NCI-H2081 treated with DMSO at 0.1 percent for 48 hours (cell line): ENCODE measurements around the gene NEUROD6.

Experiments
- DNase-seq: peaks from one replicate; lab custom pipeline; 2025; lab: John Stamatoyannopoulos, UW

The NEUROD6 gene

DNA sequence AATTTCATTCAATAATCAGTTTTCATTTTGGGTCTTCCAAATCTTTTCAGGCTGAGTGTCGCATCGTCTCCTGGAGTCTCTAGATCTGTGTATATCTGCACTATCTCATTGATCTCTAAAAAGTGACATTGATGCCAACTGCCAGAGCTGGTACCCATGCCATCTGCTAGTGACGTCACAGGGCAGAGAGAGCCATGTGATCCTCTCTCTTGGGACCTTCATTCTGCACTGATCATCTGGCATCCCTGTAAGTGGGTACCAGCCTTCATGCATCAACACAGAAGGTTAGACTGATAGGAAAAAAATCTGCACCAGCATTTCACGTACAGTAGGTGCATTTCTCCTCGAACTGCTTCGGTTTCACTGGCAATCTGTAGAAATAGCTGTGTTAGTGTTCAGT, at the start of gene NEUROD6:
TSS of gene NEUROD6 (minus strand) at position 124 of the 400 bp plus-strand sequence. CDS start 1,458 bp downstream, outside the sequence.
- DNase-seq, result no peak

DNA sequence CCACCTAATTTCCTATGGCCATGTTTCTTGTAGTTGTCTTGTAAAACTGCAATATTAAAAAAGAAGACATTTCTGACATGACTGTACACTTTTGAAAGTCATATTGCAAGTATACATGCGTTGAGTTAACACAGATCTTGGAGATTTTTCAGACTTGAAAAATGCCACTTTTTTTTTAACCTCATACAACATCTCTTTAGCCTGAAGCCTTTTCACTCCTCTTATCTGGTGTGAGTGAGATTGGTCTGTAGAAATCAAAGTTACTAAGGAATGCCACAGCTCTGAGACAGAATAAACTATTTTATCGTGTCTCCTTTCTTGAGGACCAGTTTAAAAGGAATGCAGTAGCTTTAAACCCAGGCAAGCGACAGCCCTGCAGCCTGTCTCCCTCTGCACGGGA, 43.9 kb upstream of the NEUROD6 start:
- no peak for DNase-seq

DNA sequence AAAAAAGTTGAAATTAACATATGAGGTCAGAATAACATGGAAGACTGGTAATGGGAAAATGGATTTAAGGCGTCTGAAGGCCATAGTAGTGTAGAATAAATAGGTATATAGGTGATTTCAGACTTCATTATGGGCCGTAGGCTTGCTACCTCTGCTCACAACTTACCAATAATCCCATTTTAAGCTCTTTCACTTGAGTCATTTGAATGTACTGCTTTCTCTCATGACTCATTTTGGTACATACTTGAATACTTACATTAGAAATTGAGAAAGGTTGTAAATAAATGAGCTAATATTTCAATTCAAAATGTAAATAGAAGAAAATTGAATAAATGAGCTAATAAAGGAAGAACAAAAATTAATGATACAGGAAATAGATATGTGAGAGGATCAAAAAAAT, 42.2 kb upstream of the NEUROD6 start:
- DNase-seq, result no peak

DNA sequence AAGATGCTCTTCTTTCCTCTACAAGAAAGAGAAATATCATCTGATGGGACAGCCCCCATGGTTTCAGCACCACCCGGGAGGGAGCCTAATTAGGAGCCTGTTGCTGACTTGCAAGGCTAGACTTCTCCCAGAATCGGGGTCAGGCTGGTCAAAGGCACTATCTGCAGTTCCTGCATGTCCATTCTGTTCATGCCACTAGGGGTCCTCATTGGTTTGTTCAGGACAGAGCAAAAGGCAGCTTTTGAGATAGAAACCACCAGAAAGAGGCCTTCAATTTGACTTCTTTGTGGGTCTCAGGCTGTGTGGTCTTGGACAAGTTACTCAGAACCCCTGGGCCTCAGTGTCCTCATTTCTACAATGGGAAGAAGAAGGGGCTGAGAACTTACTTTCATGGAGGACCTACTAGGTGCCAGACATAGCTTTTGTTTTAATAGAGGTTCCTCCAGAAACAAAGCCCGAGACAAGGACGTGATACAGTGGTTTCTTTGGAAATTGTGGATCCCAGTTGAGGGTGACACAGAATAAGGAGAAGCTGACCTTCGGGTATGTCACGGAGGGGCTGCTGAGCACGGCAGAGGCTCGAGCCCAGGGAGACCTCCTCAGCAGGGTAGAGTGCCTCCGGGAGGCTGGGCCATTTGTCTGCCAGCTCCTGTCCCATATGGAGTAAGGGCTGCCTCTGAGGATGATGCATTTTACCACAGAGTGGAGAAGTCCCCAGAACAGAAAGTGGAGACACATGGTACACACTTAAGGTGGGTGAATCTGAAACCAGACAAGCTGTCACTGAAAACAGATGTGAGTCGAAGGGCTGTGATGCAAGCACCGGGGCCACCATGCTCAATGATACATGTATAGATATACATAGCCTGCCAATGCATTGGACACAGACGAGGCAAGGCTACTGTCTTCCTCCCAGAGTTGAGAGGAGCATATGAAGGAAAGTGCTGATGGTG, 33.1 kb upstream of the NEUROD6 start:
- no peak for DNase-seq

DNA sequence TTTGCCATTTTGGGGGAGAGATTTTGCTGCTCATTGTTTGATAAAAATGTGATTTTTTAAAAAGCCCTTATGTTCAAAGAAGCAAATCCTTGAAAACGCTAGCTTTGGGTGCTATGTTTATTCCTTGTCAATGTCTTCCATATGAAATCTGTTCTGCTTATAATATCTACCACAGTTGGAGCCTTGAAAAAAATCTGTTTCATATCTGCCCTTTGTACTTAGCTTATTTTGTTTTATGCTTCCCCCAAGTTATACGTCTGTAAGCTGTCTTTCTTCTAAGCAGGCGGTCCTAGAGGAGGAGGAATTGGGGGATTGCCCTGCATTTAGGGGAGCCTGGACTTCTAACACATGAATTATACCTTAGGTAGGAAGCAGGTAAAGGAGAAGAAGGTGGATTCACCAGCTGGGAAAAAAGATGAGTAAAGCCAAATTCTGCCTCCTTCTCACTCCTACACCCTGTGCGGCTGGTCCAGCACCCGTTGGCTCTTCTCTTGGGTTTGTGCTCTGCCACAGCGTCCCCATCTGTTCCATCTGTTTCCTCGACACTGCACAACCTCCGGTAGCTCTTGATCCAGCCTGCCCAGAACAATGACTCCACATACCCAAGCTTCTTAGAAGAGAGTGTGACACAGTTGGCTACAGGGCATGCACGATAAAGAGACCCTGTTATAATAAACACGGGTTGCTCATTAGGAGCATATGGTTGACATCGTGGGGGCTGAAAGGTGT, 31.9 kb upstream of the NEUROD6 start:
- no peak for DNase-seq

DNA sequence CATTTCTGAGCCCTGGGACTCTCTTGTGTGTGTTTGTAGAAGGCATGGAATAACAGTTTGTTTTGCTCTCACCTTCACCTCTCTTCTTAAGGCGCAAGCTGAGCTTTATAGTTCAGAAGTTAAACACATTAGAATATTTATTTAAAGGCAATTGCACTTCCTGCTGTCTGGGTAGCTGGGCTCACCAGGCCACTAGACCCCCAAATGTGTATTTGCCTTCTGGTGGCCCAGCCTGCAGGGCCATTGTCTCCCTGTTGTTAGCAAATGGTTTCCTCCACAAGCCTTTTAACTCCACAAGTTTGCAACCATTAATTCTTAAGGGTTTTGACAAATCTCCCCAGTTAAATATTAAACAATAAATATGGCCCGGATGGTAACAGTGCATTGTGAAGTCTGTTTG, 31.1 kb upstream of the NEUROD6 start:
- DNase-seq, result no peak

DNA sequence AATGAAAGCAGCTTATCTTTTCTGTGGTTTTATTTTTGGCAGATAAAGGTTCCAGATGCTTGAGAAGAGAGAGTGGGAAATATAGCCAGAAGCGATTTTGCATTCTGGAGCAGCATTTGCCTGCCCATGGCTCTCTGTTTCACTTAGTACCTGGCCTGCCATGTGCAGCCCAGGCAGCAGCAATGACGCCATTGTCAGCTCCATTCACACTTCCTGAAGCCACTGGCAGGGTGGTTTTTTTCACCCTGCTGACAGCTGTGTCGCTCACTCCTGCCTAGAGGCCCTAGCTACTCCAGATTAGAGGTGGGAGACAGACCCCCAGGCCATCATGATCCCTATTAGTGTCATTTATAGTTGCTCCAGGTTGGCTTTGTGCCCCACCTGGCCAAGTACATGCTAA, 30.1 kb upstream of the NEUROD6 start:
- DNase-seq, result no peak

DNA sequence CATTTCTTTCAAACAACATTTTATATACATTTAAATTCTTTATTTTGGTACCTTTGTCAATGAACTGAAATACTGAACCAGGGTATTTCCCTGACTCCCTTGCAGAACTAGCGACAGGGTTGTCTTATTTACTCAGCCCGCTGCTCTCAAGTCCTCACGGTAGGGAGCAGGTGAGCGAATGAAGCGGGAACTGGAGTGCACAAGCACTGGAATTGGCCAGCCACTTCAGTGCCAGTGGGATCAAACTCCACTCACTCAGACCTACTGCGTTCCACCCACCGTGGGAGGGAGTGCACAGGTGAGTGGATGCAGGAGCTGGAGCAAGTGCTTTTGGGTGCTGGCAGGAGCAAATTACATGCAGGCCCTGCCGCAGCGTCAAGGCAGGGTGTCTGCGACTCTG, 28.1 kb upstream of the NEUROD6 start:
- no peak for DNase-seq

DNA sequence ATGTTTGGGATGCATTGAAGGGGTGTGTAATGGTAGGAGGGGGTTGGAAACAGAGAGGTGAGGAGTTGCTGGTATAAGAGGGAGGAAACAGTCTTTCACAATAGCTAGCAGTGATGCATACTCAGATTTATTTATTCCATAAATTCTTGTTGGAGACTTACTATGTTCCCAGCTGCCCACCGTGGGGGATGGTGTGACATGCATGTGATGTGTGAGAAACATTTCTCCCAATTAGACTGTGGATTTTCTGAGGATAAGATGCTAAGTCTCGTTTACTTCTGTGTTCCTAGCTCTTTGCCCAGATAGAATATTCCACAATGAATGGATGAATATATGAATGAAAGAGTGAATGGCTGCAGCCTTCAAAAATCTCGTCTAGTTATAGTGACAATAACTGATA, 23.0 kb upstream of the NEUROD6 start:
- DNase-seq, result no peak

DNA sequence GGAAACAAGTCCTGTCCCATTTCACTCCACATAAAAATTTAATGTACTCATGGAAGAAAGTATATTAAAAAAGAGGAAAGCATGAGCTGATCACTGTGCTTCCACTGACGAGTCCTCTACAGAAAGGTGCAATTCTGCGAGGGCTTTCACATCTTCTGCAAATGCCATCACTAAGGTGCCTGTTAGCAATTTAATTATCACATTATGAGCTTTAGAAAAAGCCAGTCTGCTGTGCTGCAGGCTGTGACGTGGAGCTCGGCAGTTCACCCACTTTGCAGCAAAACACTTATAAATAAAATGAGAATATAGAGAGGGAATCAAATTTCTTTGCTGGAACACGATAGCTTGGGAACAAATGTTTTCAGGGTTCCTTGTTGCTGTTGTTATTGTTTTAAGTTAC, 22.5 kb upstream of the NEUROD6 start:
- no peak for DNase-seq

DNA sequence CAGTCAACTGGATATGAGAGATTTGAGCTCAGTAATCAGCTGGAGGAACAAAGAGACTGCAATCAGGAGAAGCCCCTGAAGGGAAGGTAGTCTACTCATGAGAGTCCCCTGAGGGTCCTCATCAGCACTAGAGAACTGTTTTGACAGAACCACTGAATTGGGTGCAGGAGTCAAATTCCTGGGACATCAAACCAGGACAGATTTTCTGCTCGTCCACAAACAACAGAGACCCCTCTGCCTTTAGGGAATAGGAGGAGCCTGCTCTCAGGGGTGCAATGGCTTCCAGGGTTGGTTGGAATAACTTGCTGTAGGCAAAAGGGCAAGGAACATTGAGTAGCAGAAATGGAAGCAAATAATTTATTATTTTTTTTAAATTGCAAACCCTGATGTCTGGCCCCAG, 21.9 kb upstream of the NEUROD6 start:
- DNase-seq, result no peak

DNA sequence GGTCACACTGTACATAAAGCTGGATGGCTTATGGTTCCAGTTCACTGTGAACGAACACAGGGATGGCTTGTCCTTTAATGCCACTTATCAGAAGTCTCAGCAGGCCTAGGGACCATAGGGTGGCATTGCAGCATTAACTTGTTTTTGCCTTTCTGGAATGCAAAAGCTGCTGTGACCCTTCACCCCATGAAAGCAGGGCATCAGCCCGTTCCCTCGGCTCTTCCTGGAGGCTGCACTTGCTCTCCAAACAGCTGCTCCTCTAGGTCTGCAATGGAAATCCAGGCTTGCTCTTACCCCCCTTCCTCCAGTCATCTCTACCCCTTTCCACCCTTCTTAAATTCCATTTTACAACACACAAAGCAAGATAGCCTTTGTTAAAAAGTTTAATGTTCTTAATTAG, 17.9 kb upstream of the NEUROD6 start:
- no peak for DNase-seq

DNA sequence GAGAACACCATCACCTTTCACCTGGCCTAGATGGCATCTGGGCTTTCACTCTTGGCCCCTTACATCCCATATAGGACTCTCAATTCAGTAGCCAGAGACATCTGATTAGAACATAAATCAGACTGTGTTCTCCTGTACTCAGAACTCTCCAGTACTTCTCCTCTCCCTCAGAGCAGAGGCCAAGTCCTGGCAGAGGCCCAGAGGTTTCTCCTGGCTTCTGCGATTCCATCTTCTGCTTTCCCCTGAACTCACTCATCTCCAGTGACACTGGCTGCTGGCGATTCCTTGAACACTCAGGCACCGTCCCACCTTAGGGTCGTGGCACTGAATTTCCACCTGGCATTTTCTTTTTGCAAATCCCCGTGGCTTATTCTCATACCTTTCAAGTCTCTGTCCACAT, 4.9 kb upstream of the NEUROD6 start:
- no peak for DNase-seq

DNA sequence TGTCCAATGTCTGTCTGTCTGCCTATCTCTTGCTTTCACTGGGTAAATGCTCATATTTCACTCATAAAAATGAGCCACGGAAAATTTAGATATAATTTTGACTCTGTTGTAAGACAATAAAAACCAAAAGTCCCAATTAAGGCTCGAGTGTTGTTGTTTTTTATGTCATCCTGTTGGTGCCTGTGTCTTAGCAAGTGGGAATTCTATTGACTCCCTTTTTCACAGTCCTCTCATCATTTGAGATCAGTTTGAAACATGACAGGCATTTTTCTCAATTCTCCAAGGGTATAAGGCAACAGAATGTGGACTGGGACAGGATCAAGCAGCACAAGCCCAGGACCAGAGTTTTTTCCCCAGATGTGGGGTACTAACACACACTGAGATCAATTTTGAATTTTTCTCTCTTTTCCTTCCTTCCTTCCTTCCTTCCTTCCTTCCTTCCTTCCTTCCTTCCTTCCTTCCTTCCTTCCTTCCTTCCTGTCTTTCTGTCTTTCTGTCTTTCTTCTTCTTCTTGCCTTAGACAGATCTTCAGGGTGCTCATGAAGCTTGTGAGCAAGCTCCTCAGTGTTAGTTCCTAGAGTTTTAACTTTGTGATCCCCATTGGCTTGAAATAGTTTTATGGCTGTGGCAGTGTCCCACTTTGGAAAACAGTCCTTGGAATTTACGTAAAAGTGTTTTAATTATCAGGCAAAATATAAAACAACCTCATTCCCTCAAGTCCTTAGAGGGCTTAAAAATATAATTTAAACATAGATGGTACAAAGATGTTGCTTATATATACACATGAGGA, 3.2 kb upstream of the NEUROD6 start:
- DNase-seq, result no peak

DNA sequence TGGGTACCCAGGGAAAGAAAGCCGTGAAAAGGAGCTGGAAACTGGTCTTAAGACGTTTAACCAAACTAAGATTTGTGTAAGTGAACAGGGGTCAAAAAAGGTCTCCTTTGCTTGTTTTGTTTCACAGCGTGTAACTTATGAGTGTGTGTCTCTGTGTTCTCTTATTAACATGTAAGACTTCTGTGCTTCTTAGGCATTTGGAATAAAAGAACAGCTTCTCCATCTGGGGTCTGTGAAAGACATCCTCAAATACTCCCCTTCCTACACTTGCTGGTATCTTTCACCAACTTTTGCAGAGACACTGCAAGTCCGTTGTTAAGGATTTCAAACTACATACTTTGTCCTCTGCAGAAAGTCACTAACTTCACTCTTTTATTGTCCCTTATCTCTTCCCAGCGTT, 615 bp upstream of the NEUROD6 start:
- DNase-seq, result no peak

DNA sequence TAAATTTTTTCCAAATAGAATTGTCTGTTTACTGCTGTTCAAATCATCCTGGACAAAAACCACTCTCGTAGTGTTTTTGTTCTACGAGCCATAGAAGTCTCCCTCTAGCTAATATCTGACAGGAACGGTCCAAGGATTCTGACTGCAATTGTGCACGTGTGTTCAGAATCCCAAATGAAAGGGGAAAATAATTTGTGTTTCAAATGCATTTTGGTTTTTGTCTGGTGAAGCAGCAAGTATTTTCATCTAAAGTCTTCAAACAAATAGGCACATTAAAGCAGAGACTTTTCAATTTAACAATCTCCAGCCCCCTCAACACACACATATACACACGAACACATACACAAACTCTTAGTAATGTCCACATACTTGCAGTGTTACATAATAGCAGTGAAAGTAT, 475 bp downstream of the NEUROD6 start:
- DNase-seq, result no peak

DNA sequence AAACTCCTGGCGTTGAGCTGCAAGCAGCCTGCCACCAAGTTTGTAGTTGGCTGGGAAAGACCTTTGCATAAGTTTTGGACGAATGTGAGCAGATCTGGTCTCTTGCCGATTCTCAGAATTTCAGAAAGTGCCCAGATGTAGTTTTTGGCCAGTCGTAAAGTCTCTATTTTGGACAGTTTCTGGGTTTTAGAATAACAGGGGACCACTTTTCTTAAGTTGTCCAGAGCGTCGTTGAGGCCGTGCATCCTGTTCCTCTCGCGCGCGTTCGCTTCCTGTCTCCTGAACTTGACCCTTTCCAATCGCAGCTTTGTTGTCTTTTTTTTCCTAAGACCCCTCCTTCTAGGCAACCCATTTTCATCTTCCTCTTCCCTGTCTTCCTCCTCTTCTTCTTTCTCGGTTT, 1.8 kb downstream of the NEUROD6 start:
- DNase-seq, result no peak

DNA sequence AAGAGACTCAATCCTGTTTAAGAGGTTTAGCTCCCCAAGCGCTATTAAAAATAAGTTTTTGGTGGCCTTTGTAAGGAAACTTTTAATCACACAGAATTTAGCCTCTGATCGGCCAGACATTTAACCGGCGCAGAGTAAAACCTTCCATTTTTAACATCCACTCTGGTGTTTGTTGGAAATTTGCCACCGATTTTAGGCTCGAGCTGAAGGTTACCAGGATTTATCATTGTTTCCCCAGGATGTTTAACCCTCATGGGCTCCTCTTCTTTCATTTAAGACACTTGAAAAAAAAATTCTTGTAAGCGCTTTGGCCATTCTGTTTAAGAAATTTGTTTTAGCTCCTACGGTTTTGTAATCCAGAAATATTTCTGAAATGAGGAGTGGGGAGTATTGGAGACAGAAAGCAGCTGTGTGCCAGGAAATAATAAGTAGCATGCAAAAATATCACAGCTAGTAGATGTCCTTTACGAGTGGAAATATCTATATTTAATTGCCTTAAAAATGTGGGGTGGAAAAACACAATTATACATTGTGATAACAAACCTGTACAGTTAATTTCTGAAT, 3.4 kb downstream of the NEUROD6 start:
- no peak for DNase-seq

DNA sequence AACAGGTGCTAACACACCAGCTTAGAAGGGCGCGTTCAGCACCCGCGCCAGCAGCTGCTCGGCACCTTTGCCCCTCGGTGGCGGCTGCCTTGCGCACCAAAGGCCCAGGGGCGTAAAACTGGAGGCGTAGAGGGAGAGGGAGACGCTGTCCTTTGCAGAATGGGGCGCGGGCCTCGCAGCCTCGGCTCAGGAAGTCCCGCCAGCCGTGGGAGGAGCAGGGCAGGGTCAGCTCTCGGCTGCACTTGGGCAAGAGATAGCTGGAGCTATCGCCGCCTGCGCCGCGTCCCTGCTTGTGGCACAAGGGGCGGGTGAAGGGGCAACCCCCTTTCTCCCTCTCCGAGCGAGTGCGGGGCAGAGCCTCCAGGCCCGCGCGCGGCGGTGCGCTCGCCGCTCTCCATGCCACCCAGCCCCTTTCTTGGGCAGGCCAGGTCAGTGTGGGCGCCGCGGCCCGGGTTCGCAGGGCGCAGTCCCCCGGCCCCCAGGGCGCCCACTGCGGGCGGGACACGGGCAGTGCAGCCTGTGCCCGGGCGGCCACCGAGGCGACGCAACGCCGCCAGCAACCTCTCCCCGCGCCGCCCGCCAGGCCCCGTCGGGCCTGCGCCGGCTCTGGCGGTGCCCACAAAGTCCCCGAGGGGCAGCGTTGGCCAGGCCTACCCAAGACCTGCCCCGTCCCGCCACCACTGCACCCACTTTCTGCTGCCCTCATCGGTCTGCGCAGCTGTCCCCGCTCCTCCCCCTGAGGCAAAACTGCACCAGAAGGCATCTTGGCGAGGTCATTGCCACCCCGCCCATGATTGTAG, 4.1 kb downstream of the NEUROD6 start:
- DNase-seq, result no peak

DNA sequence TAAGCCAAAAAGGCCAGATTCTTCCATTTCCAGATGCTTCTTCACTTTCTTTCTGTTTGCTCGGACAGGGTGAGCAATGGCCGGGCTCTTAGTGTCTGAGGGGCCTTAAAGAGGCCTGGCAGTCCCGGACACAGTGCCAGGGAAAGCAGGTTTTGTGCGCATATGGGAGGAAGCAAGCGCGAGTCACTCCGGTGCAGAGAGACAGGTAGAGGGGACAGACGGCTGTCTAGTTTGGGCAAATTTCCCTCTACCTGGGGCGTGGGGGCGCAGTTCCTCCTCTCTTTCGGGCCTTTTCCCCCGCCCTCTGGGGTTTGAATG, 4.7 kb downstream of the NEUROD6 start:
- no peak for DNase-seq

DNA sequence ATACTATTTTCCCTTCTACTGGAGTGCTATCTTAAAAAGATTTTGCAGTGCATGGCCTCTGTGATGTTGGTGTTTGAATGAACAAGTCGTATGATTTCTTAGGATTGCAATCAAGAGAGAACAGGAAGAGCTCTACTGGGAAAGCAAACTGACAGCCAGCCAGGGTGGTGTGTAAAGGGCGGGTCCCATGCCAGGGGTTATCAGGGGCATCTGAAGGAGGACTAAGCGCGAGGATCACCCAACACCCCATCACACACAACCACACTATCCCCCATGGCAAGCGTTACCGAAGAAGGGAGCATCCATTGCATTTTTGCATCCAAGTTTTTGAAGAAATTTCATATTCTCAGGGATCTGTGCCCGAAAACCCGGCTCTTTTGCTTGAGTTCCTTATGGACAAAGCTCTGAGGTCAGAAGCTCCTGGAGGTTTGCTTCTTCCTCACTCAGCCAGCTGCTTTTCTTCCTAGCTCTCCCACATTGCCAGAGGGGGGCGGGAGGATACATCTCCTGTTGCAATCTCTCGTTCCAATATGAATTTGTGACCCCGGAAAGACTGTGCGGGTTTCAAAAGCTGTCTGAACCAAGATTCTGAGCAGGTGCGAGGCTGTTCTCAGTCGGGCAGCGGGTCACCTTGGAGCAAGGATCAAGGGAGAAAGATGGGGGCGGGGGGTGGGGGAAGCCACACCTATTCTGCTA, 5.2 kb downstream of the NEUROD6 start:
- no peak for DNase-seq
